Measurements from ENCODE around the gene SGSM2. TPM values are rescaled to one million over a fixed set of nuclear protein-coding genes. Genes with fewer than 3 reads are reported as not detected.

Gene SGSM2
- total RNA-seq, 1 donor, result 37.3 TPM

GRCh38 chr17:2351269-2351668 lies 14.0 kb downstream of the SGSM2 start:
- Histone ChIP-seq H3K4me3 (ENCODE audit: insufficient read depth, low read length) (no peak overlapping the region), H3K79me2 (ENCODE audit: insufficient read depth, low read length) (no peaks in the 10 kb centered on the region), H4K20me1 (ENCODE audit: insufficient read depth, low read length) (peaks cover 16% of the 10 kb centered on the region), H2AFZ (ENCODE audit: low read length) (no peak overlapping the region), H3K4me1 (ENCODE audit: insufficient read depth, low read length) (peaks cover 12% of the 10 kb centered on the region), H3K36me3 (ENCODE audit: insufficient read depth, low read length) (no peaks in the 10 kb centered on the region), H3K4me2 (ENCODE audit: insufficient read depth, low read length) (no peak overlapping the region), H3K27me3 (ENCODE audit: insufficient read depth, low read length) (no peaks in the 10 kb centered on the region), H3K9me3 (ENCODE audit: low read depth, low read length) (no peaks in the 10 kb centered on the region), H3K27ac (ENCODE audit: low read depth, low read length) (no peak overlapping the region)
- no peak for TF ChIP-seq CTCF (IDR thresholded peaks at IDR 0.05; ENCODE audit: extremely low read depth, low read depth, low read length)
- no peak for DNase-seq (ENCODE audit: insufficient read length, low spot score, missing footprints)

- no peaks in the 10 kb centered on the region for H3K79me2 ChIP-seq (ENCODE audit: insufficient read depth, low read length)
- peaks cover 5% of the 10 kb centered on the region for H3K4me1 ChIP-seq (ENCODE audit: insufficient read depth, low read length)
- no peak for TF ChIP-seq CTCF (IDR thresholded peaks at IDR 0.05; ENCODE audit: extremely low read depth, low read depth, low read length)
- no peaks in the 10 kb centered on the region for H3K9me3 ChIP-seq (ENCODE audit: low read depth, low read length)
- H2AFZ ChIP-seq (ENCODE audit: low read length), result no peak overlapping the region
- peak; percentile 3 for DNase-seq (ENCODE audit: insufficient read length, low spot score, missing footprints)
- no peak overlapping the region for H3K4me2 ChIP-seq (ENCODE audit: insufficient read depth, low read length)
- H4K20me1 ChIP-seq (ENCODE audit: insufficient read depth, low read length), result peaks cover 22% of the 10 kb centered on the region
- no peaks in the 10 kb centered on the region for H3K27me3 ChIP-seq (ENCODE audit: insufficient read depth, low read length)
- H3K27ac ChIP-seq (ENCODE audit: low read depth, low read length), result no peak overlapping the region
- H3K4me3 ChIP-seq (ENCODE audit: insufficient read depth, low read length), result no peak overlapping the region
- no peaks in the 10 kb centered on the region for H3K36me3 ChIP-seq (ENCODE audit: insufficient read depth, low read length)
These were observed 17.0 kb downstream of the SGSM2 start for GRCh38 chr17:2354311-2354710.

GRCh38 chr17:2357237-2357636 lies 19.9 kb downstream of the SGSM2 start:
- Histone ChIP-seq H3K27me3 (ENCODE audit: insufficient read depth, low read length) (no peaks in the 10 kb centered on the region), H3K79me2 (ENCODE audit: insufficient read depth, low read length) (no peaks in the 10 kb centered on the region), H3K9me3 (ENCODE audit: low read depth, low read length) (no peaks in the 10 kb centered on the region), H3K4me1 (ENCODE audit: insufficient read depth, low read length) (peaks cover 10% of the 10 kb centered on the region), H2AFZ (ENCODE audit: low read length) (no peak overlapping the region), H3K27ac (ENCODE audit: low read depth, low read length) (no peak overlapping the region), H4K20me1 (ENCODE audit: insufficient read depth, low read length) (peaks cover 30% of the 10 kb centered on the region), H3K36me3 (ENCODE audit: insufficient read depth, low read length) (no peaks in the 10 kb centered on the region), H3K4me2 (ENCODE audit: insufficient read depth, low read length) (no peak overlapping the region), H3K4me3 (ENCODE audit: insufficient read depth, low read length) (no peak overlapping the region)
- TF ChIP-seq CTCF (IDR thresholded peaks at IDR 0.05; ENCODE audit: extremely low read depth, low read depth, low read length), result no peak
- no peak for DNase-seq (ENCODE audit: insufficient read length, low spot score, missing footprints)

- peaks cover 10% of the 10 kb centered on the region for H3K4me1 ChIP-seq (ENCODE audit: insufficient read depth, low read length)
- peaks cover 27% of the 10 kb centered on the region for H4K20me1 ChIP-seq (ENCODE audit: insufficient read depth, low read length)
- no peak overlapping the region for H3K4me3 ChIP-seq (ENCODE audit: insufficient read depth, low read length)
- H3K27me3 ChIP-seq (ENCODE audit: insufficient read depth, low read length), result no peaks in the 10 kb centered on the region
- no peaks in the 10 kb centered on the region for H3K36me3 ChIP-seq (ENCODE audit: insufficient read depth, low read length)
- TF ChIP-seq CTCF (IDR thresholded peaks at IDR 0.05; ENCODE audit: extremely low read depth, low read depth, low read length), result no peak
- H3K9me3 ChIP-seq (ENCODE audit: low read depth, low read length), result no peaks in the 10 kb centered on the region
- H3K79me2 ChIP-seq (ENCODE audit: insufficient read depth, low read length), result no peaks in the 10 kb centered on the region
- no peak overlapping the region for H3K27ac ChIP-seq (ENCODE audit: low read depth, low read length)
- no peak overlapping the region for H3K4me2 ChIP-seq (ENCODE audit: insufficient read depth, low read length)
- DNase-seq (ENCODE audit: insufficient read length, low spot score, missing footprints), result peak; percentile 27
- H2AFZ ChIP-seq (ENCODE audit: low read length), result no peak overlapping the region
These were observed 20.7 kb downstream of the SGSM2 start for GRCh38 chr17:2357931-2358434.
